Caki2 (cell line): ENCODE data around the gene VWA3B. TPM values are rescaled to one million over a fixed set of nuclear protein-coding genes. Genes with fewer than 3 reads are reported as not detected.

Experiments
- DNase-seq: peaks from one replicate; pipeline ENCODE4 v3.0.0-alpha.2; 2015; ENCODE audit warnings: low read depth
- in situ Hi-C: cut with HindIII; loops from 2 replicates; pipeline ENCODE4 v1.10.0; 2016; ENCODE audit warnings: low sequenced_read_pairs, low pct_unique_long_range_greater_than_20kb, mixed read lengths
- total RNA-seq: library from RNA; depleted of rRNA; stranded (reverse); fragments of >200 nt; shearing (Covaris generic); gene quantifications from 2 replicates; pipeline ENCODE4 v1.2.3, GENCODE V29; 2014; ENCODE audit warnings: low replicate concordance; rRNA removed

The VWA3B gene
- total RNA-seq, 1 experiment from 2014 or later: not detected

DNA sequence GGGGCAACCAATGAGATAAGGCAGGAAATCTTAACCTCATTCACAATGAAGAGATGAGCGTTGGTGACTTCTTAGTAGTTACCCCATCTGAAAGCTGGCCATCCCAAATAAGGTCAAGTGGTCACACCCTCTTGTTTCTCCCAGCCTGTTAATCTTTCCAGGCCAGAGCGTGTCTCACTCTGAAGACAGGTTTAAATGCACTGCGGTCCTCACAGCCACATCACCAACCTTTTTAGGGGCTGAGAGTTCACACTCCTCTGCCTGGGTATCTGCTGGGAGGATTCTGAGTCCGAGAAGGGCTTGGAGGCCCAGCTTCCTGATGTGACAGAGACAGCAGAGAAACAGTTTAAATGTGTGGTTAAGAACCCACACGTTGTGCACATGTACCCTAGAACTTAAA is 246.0 kb downstream of the VWA3B start:
- DNase-seq: no peak
- in situ Hi-C loops: no loop called here

DNA sequence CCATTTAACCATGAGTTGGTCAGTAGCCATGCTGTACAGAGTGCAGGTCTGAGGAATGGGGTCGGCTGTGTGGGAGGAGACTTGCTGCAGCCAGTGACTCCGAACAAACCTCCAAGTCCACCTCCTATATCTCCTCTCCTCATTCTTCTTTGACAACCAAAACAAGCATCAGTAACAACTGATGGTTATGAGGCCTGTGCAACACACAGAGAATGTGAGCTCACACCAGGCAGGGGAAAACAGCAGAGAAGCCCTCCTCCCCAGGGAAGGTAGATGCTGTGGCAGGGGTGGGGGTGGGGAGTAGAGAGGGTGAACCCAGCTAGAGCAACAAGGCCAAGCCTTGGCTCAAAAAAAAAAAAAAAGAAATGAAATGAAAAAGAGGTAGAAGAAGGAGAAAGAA is 247.0 kb downstream of the VWA3B start:
- no peak for DNase-seq
- in situ Hi-C loops: no loop called here

DNA sequence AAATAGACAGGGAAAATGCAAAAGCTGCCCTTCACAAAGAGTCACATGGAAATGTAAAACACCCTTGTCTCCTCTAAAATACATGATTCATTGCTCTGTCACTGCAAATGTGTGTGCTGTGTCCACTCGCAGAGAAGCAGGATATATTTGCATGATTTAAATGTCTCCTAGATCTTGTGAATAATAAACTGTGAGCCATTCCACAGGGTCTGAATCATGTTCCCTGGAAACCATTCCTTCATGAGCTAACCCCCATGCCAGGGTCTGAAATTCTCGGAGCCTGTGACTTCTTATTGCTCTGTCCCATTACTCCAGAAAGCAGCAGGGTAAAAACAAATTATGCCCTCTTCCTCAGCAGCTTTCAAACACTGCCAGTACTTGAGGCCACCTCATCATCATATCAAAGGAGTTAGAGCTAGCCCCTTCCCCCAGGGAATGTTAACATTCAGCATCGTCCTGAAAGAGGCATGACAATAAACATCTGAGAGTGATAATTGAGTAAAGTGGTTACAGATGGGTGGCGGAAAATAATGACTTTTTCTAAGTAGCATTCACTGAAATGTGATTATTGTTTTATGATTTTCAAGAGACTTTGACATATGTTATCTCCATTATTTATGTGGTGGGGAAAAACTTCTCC is 247.6 kb downstream of the VWA3B start:
- in situ Hi-C loops: no loop called here

DNA sequence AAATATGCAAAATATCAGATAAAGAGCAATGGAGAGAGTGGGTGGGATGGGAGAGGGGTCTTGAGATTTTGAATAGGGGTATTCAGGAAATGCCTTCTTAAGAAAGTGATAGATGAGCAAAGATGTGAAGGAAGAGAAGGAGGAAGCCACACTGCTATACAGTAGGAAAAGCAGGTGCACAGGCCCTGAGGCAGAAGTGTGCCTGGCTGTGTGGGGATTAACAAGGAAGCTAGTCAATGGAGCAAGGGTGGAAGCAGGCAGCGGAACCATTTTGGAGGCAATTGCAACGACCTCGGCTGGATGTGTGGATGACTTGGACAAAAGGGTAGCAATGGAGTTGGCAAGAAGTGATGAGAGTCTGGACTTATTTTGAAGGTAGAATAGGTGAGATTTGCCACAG is 248.3 kb downstream of the VWA3B start:
- no peak for DNase-seq
- in situ Hi-C loops: no loop called here

More for the DNA sequence above, 247.6 kb downstream of the VWA3B start:
- DNase-seq: peak; percentile 69

DNA sequence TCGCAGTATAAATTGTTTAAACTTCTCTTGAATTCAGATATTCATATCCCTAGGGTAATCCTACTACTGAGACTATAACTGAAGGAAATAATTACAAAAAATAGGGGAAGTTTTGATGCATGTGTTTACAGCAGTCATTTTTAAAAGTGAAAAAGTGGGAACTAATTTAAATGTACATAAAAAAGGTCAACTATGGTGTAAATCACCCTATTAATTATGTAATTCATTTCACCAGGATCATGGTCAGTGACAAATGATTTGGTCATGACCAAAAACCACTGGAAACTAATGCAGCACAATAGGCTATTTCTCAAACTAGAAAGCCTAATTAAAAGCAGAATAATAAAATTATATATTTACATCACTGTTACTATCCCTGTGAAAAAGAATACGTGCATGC is 254.3 kb downstream of the VWA3B start:
- in situ Hi-C loops: no loop called here
- DNase-seq: no peak

DNA sequence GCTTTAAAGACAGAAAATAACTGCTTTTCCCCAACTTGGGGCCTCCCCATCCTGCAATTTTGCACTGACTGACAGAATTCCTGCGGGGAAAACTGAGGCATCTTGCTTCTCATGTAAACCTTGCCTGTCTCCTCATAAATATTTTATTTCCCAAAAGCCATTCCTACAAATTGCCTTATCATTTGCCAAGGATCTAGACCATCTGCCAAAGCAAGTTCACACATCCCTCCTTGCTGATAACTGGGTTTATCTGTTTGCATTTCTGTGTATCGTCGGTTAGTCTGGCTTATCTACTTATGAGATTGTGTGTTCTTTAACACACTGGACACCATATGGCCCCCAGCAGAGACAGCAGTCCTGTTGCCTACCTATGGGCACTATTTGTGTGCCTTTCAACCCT is 256.3 kb downstream of the VWA3B start:
- in situ Hi-C loops: no loop called here
- no peak for DNase-seq

DNA sequence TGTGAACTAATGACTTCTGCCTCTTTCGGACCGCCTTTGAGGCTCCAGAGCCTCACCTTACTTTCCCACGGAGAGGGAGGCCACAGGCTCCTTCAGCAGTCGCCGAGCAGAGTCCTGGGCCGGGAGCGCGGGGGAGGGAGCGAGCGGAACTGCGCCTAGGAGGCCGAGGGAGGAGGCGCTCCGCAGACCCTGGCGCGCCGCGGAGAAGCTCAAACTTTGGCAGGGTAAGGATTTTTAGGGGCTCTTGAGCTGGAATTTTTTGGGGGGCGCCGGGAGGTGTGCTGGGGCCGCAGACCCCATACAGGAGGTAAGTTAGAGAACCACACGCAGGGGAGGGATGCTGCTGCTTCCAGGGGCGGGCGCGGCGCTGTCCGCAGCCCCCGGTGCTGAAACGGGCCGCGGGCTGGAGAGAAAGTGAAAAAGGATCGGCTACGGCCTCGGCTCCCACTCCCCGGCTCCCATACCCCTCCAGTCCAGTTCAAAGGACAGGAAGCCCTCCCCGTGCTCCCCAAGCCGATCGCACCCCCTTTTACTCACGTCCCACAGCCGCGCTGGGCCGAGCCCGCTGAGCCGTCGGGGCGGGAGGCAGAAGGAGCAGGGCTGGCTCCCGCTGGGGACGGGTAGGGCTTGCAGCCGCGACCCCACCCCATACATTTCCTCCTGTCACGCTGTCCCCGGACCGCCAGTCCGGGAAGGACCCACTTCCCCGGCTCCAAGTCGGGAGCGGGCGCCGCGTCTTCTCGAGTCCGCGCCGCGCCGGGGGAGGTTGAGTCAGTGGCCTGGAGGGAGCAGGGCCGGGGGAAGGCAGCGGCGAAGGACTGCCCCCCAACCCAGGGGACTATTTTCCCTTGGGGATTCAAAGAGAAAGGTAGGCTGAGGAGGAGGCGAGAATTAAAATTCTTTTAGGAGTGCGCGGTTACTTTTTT is 259.6 kb downstream of the VWA3B start, which contains the start of gene CNGA3:
TSS of gene CNGA3 (plus strand) at position 146 of the 926 bp plus-strand sequence. CDS start 23,520 bp downstream, outside the sequence.
- in situ Hi-C loops: no loop called here
- no peak for DNase-seq

DNA sequence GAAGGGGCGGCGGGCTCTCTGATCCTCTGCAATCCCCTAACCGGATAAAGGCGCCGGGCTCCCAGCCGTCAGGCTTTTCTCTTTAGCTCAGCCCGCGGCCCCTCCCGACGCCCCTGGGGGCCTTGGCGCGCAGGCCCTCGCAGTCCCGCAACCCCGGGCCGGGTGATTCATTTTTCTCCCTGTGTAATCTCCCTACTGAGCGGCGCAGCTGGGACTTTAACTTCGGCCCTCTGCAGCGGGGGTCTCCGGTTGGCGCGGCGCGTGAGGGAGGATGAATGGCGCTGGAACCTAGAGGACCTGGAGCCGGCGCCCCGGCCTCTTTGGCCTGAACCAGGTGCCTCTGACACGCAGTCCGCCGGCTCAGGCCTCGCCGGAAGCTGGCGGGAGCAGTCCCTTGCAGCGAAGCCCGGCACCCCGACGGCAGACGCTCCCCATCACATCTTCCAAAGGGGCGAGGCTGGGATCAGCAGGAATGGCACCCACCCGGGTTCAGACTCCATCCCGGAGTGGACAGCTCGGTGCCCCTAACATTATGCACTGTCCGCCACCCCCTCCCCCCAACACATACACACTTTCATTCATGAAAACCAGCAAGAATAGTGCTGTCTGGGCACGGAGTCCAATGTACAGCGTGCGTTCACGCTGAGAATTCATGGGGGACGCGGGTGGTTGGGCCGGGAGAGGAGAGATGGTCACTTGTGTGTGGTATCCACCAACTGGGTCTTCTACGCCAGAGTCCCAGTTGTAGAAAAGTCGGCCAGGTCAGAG is 260.5 kb downstream of the VWA3B start:
- in situ Hi-C loops: no loop called here
- no peak for DNase-seq

DNA sequence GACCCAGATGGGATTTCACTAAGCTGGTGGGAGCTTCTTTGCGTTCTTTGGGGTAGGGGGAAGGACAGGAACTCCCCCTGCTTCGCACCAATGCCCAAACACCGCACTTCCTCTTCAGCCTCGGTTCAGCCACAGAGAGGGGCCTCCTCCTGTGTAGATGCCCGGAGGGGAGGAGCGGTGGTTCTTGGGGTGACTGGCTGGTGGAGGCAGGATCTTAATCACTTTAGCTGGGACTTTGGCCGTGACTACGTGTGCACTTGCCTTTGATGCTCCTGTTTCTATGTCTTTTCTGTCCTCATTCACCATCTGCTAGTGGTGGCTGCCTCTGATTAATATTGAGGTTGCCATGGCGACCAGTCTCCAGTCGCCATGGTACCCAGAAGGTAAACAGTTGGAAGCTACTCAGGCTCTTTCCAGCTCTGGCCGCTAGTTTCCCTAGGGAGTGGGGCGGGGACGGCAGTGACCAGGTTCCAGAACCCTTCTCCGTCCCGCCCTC is 261.1 kb downstream of the VWA3B start:
- DNase-seq: no peak
- in situ Hi-C loops: no loop called here

DNA sequence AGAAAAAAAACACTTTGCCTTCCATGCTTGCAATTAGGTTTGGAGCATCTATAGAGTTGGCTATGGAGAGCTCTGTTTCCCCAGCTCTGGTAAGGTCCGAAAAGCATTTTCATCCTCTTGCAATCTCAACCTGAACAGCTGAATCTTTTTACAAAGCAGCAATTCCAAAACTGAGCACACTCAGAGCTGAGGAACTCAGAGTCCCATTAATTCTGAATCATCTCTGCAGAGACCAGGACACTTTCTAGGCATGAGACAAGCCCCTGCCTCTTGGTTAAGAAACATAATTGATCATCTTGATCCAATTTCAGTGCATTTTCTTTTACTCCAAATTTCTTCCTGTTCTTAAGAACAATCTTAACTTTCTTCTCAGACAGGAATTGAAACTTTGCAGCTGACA is 263.4 kb downstream of the VWA3B start:
- in situ Hi-C loops: no loop called here
- DNase-seq: no peak

DNA sequence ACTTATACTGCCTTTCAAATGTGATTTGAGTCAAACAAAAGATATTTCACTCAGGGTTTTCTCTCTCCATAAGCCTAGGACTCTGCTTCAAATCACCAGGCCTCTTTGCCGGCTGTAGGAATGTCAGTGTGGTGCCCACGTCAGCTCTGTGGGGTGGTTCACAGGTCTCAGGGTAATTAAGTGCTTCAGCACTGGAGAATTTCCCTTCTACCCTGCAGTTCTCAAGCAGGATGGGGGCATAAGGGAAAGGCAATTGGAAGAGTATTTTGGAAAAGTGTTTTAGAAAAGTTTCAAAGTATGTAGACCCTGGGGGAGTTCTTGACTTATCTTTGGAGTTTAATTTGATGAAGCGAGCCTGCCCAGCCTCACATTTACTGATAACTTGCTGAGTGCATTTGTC is 268.9 kb downstream of the VWA3B start:
- no peak for DNase-seq
- in situ Hi-C loops: no loop called here

DNA sequence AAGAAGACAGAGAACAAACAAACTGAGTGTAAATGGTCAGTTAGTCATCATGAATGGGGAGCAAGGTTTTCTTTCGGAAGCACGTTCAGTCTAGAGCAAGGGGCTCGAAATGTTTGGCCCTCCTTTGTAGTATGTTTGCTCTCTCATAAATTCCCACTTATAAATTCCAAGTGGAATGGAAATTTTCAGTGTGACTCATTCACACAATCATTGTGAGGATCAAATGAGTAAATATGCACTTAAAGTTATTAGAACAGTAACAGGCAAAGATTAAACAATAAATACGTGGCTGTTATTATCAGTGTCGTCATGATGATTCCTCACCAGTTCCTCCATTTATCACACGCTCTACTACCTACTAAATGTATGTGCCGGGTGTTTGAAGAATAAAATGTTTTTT is 269.8 kb downstream of the VWA3B start:
- DNase-seq: no peak
- in situ Hi-C loops: no loop called here

DNA sequence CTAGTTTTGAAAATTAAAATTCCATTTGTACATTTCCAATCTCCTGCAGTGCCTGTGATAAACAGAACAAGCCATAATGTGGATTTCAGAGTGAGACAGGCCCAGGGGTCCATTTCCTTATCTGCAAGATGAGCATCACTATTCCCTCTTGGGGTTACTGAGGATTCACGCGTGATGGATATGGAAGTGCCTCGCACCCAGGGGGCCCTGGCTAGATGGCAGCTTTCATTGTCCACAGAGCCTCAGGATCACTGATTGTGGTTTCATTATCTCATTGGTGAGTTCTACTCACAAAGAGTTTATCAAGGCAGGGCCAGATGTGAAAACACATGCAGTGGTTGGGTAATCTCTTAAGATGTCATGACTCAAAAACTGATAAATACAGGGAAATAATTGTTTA is 270.9 kb downstream of the VWA3B start:
- no peak for DNase-seq
- in situ Hi-C loops: no loop called here

DNA sequence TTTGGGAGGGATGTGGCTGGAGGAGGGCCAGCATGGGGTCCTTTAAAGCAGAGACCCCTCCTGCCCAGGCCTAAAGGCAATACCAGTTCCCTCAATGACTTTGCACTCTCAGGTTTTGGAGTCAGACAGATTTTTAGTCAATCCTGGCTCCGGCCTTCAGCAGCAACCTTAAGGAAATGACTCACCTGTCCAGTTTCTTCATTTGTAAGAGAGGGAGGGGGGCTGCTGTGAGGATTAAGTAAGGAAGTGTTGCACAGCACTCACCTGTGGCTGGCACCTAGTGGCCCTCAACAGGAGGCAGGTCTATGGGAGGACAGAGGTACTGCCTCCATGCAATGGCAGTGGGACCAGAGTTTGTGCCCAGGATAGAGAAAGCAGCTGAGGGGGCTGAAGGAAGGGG is 273.0 kb downstream of the VWA3B start:
- no peak for DNase-seq
- in situ Hi-C loops: no loop called here

Other genes starting within 250 kb of the VWA3B start
- gene TMEM131, start 91.2 kb upstream of the VWA3B start, total RNA-seq: 6.1 and 11.0 TPM in 2 replicates